Measurements from ENCODE around the gene NTMT2.

NTMT2 gene

GRCh38 chr1:170182442-170182841 lies 36.7 kb downstream of the NTMT2 start:
- no peak overlapping the region for H3K27ac ChIP-seq (ENCODE audit: low read depth, low read length)
- H3K4me1 ChIP-seq (ENCODE audit: control insufficient read depth, insufficient read depth, low read length), result no peaks in the 10 kb centered on the region
- H3K4me3 ChIP-seq (ENCODE audit: low read depth, low read length), result no peak overlapping the region
- H3K36me3 ChIP-seq (ENCODE audit: control insufficient read depth, insufficient read depth, low read length), result no peaks in the 10 kb centered on the region
- H3K9ac ChIP-seq (ENCODE audit: low read depth, low read length), result no peak overlapping the region
- H3K9me3 ChIP-seq (ENCODE audit: control insufficient read depth, insufficient read depth, low read length), result no peaks in the 10 kb centered on the region
- no peaks in the 10 kb centered on the region for H3K27me3 ChIP-seq (ENCODE audit: control insufficient read depth, insufficient read depth, low read length)

- H3K27me3 ChIP-seq (ENCODE audit: control insufficient read depth, insufficient read depth, low read length), result no peaks in the 10 kb centered on the region
- H3K4me1 ChIP-seq (ENCODE audit: control insufficient read depth, insufficient read depth, low read length), result no peaks in the 10 kb centered on the region
- H3K9me3 ChIP-seq (ENCODE audit: control insufficient read depth, insufficient read depth, low read length), result no peaks in the 10 kb centered on the region
- H3K36me3 ChIP-seq (ENCODE audit: control insufficient read depth, insufficient read depth, low read length), result no peaks in the 10 kb centered on the region
- no peak overlapping the region for H3K9ac ChIP-seq (ENCODE audit: low read depth, low read length)
- no peak overlapping the region for H3K4me3 ChIP-seq (ENCODE audit: low read depth, low read length)
- H3K27ac ChIP-seq (ENCODE audit: low read depth, low read length), result no peak overlapping the region
These were observed 46.8 kb downstream of the NTMT2 start for GRCh38 chr1:170192546-170192945.

GRCh38 chr1:170194451-170194850 lies 48.7 kb downstream of the NTMT2 start:
- Histone ChIP-seq H3K27me3 (ENCODE audit: control insufficient read depth, insufficient read depth, low read length) (no peaks in the 10 kb centered on the region), H3K27ac (ENCODE audit: low read depth, low read length) (no peak overlapping the region), H3K4me3 (ENCODE audit: low read depth, low read length) (no peak overlapping the region), H3K9me3 (ENCODE audit: control insufficient read depth, insufficient read depth, low read length) (no peaks in the 10 kb centered on the region), H3K36me3 (ENCODE audit: control insufficient read depth, insufficient read depth, low read length) (no peaks in the 10 kb centered on the region), H3K9ac (ENCODE audit: low read depth, low read length) (no peak overlapping the region), H3K4me1 (ENCODE audit: control insufficient read depth, insufficient read depth, low read length) (no peaks in the 10 kb centered on the region)

- H3K27me3 ChIP-seq (ENCODE audit: control insufficient read depth, insufficient read depth, low read length), result no peaks in the 10 kb centered on the region
- H3K4me3 ChIP-seq (ENCODE audit: low read depth, low read length), result no peak overlapping the region
- H3K4me1 ChIP-seq (ENCODE audit: control insufficient read depth, insufficient read depth, low read length), result no peaks in the 10 kb centered on the region
- no peak overlapping the region for H3K9ac ChIP-seq (ENCODE audit: low read depth, low read length)
- H3K9me3 ChIP-seq (ENCODE audit: control insufficient read depth, insufficient read depth, low read length), result no peaks in the 10 kb centered on the region
- H3K27ac ChIP-seq (ENCODE audit: low read depth, low read length), result no peak overlapping the region
- H3K36me3 ChIP-seq (ENCODE audit: control insufficient read depth, insufficient read depth, low read length), result no peaks in the 10 kb centered on the region
These were observed 50.9 kb downstream of the NTMT2 start for GRCh38 chr1:170196490-170197236.

- Histone ChIP-seq H3K27ac (ENCODE audit: low read depth, low read length) (no peak overlapping the region), H3K4me3 (ENCODE audit: low read depth, low read length) (no peak overlapping the region), H3K9ac (ENCODE audit: low read depth, low read length) (no peak overlapping the region), H3K4me1 (ENCODE audit: control insufficient read depth, insufficient read depth, low read length) (no peaks in the 10 kb centered on the region), H3K27me3 (ENCODE audit: control insufficient read depth, insufficient read depth, low read length) (no peaks in the 10 kb centered on the region), H3K9me3 (ENCODE audit: control insufficient read depth, insufficient read depth, low read length) (no peaks in the 10 kb centered on the region), H3K36me3 (ENCODE audit: control insufficient read depth, insufficient read depth, low read length) (no peaks in the 10 kb centered on the region)
These were observed 52.3 kb downstream of the NTMT2 start for GRCh38 chr1:170198090-170198489.

- Histone ChIP-seq H3K36me3 (ENCODE audit: control insufficient read depth, insufficient read depth, low read length) (no peaks in the 10 kb centered on the region), H3K4me3 (ENCODE audit: low read depth, low read length) (no peak overlapping the region), H3K4me1 (ENCODE audit: control insufficient read depth, insufficient read depth, low read length) (peaks cover under 1% of the 10 kb centered on the region; the same call in 1 of the 2 replicates), H3K9ac (ENCODE audit: low read depth, low read length) (no peak overlapping the region), H3K27ac (ENCODE audit: low read depth, low read length) (no peak overlapping the region), H3K27me3 (ENCODE audit: control insufficient read depth, insufficient read depth, low read length) (no peaks in the 10 kb centered on the region), H3K9me3 (ENCODE audit: control insufficient read depth, insufficient read depth, low read length) (no peaks in the 10 kb centered on the region)
These were observed 52.8 kb downstream of the NTMT2 start for GRCh38 chr1:170198584-170198983.

- no peaks in the 10 kb centered on the region for H3K9me3 ChIP-seq (ENCODE audit: control insufficient read depth, insufficient read depth, low read length)
- H3K9ac ChIP-seq (ENCODE audit: low read depth, low read length), result no peak overlapping the region
- H3K4me1 ChIP-seq (ENCODE audit: control insufficient read depth, insufficient read depth, low read length), result peaks cover 14% of the 10 kb centered on the region; the same call in 1 of the 2 replicates
- H3K27me3 ChIP-seq (ENCODE audit: control insufficient read depth, insufficient read depth, low read length), result no peaks in the 10 kb centered on the region
- no peak overlapping the region for H3K4me3 ChIP-seq (ENCODE audit: low read depth, low read length)
- H3K36me3 ChIP-seq (ENCODE audit: control insufficient read depth, insufficient read depth, low read length), result no peaks in the 10 kb centered on the region
- H3K27ac ChIP-seq (ENCODE audit: low read depth, low read length), result no peak overlapping the region
These were observed 54.4 kb downstream of the NTMT2 start for GRCh38 chr1:170200161-170200560.

GRCh38 chr1:170200621-170201397 lies 55.0 kb downstream of the NTMT2 start:
- H3K4me3 ChIP-seq (ENCODE audit: low read depth, low read length), result no peak overlapping the region
- H3K9me3 ChIP-seq (ENCODE audit: control insufficient read depth, insufficient read depth, low read length), result no peaks in the 10 kb centered on the region
- H3K4me1 ChIP-seq (ENCODE audit: control insufficient read depth, insufficient read depth, low read length), result peaks cover 14% of the 10 kb centered on the region; the same call in 1 of the 2 replicates
- H3K36me3 ChIP-seq (ENCODE audit: control insufficient read depth, insufficient read depth, low read length), result no peaks in the 10 kb centered on the region
- H3K27me3 ChIP-seq (ENCODE audit: control insufficient read depth, insufficient read depth, low read length), result no peaks in the 10 kb centered on the region
- H3K27ac ChIP-seq (ENCODE audit: low read depth, low read length), result no peak overlapping the region
- H3K9ac ChIP-seq (ENCODE audit: low read depth, low read length), result no peak overlapping the region

- Histone ChIP-seq H3K27ac (ENCODE audit: low read depth, low read length) (no peak overlapping the region), H3K4me3 (ENCODE audit: low read depth, low read length) (no peak overlapping the region), H3K4me1 (ENCODE audit: control insufficient read depth, insufficient read depth, low read length) (peaks cover 14% of the 10 kb centered on the region; the same call in 1 of the 2 replicates), H3K9me3 (ENCODE audit: control insufficient read depth, insufficient read depth, low read length) (peaks cover 13% of the 10 kb centered on the region), H3K36me3 (ENCODE audit: control insufficient read depth, insufficient read depth, low read length) (no peaks in the 10 kb centered on the region), H3K27me3 (ENCODE audit: control insufficient read depth, insufficient read depth, low read length) (no peaks in the 10 kb centered on the region), H3K9ac (ENCODE audit: low read depth, low read length) (no peak overlapping the region)
These were observed 57.9 kb downstream of the NTMT2 start for GRCh38 chr1:170203693-170204092.

- H3K4me1 ChIP-seq (ENCODE audit: control insufficient read depth, insufficient read depth, low read length), result peaks cover 14% of the 10 kb centered on the region; the same call in 1 of the 2 replicates
- no peaks in the 10 kb centered on the region for H3K27me3 ChIP-seq (ENCODE audit: control insufficient read depth, insufficient read depth, low read length)
- no peak overlapping the region for H3K4me3 ChIP-seq (ENCODE audit: low read depth, low read length)
- H3K36me3 ChIP-seq (ENCODE audit: control insufficient read depth, insufficient read depth, low read length), result no peaks in the 10 kb centered on the region
- H3K9ac ChIP-seq (ENCODE audit: low read depth, low read length), result no peak overlapping the region
- H3K9me3 ChIP-seq (ENCODE audit: control insufficient read depth, insufficient read depth, low read length), result peaks cover 13% of the 10 kb centered on the region
- H3K27ac ChIP-seq (ENCODE audit: low read depth, low read length), result no peak overlapping the region
These were observed 58.4 kb downstream of the NTMT2 start for GRCh38 chr1:170204121-170204520.

- Histone ChIP-seq H3K4me3 (ENCODE audit: low read depth, low read length) (no peak overlapping the region), H3K27ac (ENCODE audit: low read depth, low read length) (no peak overlapping the region)
These were observed 59.5 kb downstream of the NTMT2 start for GRCh38 chr1:170205301-170205700.

More at GRCh38 chr1:170205301-170205700, 59.5 kb downstream of the NTMT2 start:
- Histone ChIP-seq H3K27me3 (ENCODE audit: control insufficient read depth, insufficient read depth, low read length) (no peaks in the 10 kb centered on the region), H3K36me3 (ENCODE audit: control insufficient read depth, insufficient read depth, low read length) (no peaks in the 10 kb centered on the region), H3K4me1 (ENCODE audit: control insufficient read depth, insufficient read depth, low read length) (peaks cover 21% of the 10 kb centered on the region; the same call in 1 of the 2 replicates), H3K9ac (ENCODE audit: low read depth, low read length) (no peak overlapping the region), H3K9me3 (ENCODE audit: control insufficient read depth, insufficient read depth, low read length) (peaks cover 13% of the 10 kb centered on the region)

Measured in HUES48 (cell line).